Choroid plexus epithelial cell (primary cell): ENCODE measurements around the gene DIP2A.

Experiments
- DNase-seq: peaks from one replicate; pipeline ENCODE4 v3.0.0-alpha.2; 2010; ENCODE audit warnings: low read depth
- H3K4me3 ChIP-seq: 2 replicates; pipeline ENCODE4 v1.5.1; 2011; ENCODE audit warnings: low read depth, mild to moderate bottlenecking, control low read depth, low read length, moderate library complexity
- TF ChIP-seq, protein P1 (sequence below): conservative IDR thresholded peaks from 2 replicates; pipeline ENCODE4 v1.5.1; 2011; ENCODE audit warnings: low read depth, mild to moderate bottlenecking, control low read depth, inconsistent platforms, low read length, moderate library complexity

DIP2A gene

GRCh38 chr21:46538262-46538661 lies 79.6 kb downstream of the DIP2A start:
- no peak overlapping the region for H3K4me3 ChIP-seq
- TF ChIP-seq, protein P1, sequence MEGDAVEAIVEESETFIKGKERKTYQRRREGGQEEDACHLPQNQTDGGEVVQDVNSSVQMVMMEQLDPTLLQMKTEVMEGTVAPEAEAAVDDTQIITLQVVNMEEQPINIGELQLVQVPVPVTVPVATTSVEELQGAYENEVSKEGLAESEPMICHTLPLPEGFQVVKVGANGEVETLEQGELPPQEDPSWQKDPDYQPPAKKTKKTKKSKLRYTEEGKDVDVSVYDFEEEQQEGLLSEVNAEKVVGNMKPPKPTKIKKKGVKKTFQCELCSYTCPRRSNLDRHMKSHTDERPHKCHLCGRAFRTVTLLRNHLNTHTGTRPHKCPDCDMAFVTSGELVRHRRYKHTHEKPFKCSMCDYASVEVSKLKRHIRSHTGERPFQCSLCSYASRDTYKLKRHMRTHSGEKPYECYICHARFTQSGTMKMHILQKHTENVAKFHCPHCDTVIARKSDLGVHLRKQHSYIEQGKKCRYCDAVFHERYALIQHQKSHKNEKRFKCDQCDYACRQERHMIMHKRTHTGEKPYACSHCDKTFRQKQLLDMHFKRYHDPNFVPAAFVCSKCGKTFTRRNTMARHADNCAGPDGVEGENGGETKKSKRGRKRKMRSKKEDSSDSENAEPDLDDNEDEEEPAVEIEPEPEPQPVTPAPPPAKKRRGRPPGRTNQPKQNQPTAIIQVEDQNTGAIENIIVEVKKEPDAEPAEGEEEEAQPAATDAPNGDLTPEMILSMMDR, result no peak
- DNase-seq, result no peak

GRCh38 chr21:46538851-46539666 lies 80.4 kb downstream of the DIP2A start:
- H3K4me3 ChIP-seq, result no peak overlapping the region
- no peak for DNase-seq
- TF ChIP-seq, protein P1, result no peak

GRCh38 chr21:46540087-46540710 lies 81.5 kb downstream of the DIP2A start:
- no peak overlapping the region for H3K4me3 ChIP-seq
- DNase-seq, result no peak
- TF ChIP-seq, protein P1, result no peak

DNA sequence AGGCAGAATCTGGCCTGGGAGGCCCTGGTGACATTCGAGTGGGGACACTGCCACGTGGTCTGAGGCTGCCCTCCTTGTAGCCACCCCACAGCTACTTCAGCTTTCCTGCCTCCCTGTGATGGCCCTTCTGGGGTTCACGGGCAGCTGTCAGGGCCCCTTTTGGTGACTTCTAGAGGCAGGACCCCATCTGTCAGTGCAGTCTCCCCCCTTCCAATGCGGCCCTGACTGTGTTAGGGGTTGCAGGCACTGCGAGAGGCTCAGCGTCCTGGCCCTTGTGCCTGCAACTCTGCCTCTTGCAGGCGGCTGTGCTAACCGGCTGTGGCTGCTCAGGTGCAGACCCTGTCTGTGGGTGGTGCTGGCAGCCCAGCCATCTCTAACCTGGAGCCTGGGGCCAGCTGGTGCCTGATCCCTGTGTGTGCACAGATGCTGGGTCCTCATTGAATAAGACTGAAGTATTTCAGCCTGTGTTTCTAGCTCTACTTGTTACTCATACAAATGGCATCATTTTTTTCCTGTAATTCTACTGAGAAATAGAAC lies 84.0 kb downstream of the DIP2A start:
- no peak for DNase-seq
- no peak overlapping the region for H3K4me3 ChIP-seq
- TF ChIP-seq, protein P1, result no peak

GRCh38 chr21:46543306-46543705 lies 84.6 kb downstream of the DIP2A start:
- H3K4me3 ChIP-seq, result no peak overlapping the region
- no peak for DNase-seq
- TF ChIP-seq, protein P1, result no peak

DNA sequence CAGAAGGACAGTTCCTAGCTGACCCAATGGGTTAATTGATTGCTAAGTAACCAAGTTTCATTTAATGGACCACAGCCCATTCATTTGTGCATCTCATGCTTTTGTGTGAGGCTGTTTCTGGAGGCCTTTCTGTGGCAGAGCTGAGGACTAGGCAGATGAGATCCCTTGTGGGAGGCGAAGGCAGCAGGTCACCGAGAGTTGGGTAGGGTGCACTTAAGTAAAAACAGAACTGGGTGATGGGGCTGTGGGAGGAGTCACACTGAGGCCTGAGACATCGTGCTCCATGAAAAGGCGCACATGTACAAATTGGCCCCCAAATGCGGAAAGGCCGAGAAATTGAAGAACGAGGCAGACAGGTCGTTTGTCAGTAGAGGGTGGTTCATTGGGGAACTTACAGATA lies 85.3 kb downstream of the DIP2A start:
- no peak for DNase-seq
- no peak overlapping the region for H3K4me3 ChIP-seq
- TF ChIP-seq, protein P1, result no peak
